Epithelial cell of proximal tubule (primary cell): ENCODE data around the gene PPP4R3B. TPM values are rescaled to one million over a fixed set of nuclear protein-coding genes. Genes with fewer than 3 reads are reported as not detected.
A peak's percentile ranks its signal among the peaks of the same experiment; 100 is the strongest.
"Not testable (repeated sequence)": the region's sequence is repeated elsewhere in the genome, so short reads cannot be mapped to it uniquely, and the experiment has no call there.

Experiments used
- DNase-seq: peaks from one replicate; pipeline ENCODE4 v3.0.0-alpha.2; 2011; ENCODE audit warnings: low read depth
- H3K4me3 ChIP-seq: 2 replicates; pipeline ENCODE4 v1.5.1; 2011; ENCODE audit warnings: low read depth, mild to moderate bottlenecking, low read length
- CTCF ChIP-seq: conservative IDR thresholded peaks from 2 replicates; pipeline ENCODE4 v1.5.1; 2012; ENCODE audit warnings: low read depth, mild to moderate bottlenecking, low read length
- total RNA-seq: library from RNA; depleted of rRNA; stranded (reverse); fragments of >200 nt; gene quantifications from 2 replicates; pipeline ENCODE4 v1.2.3, GENCODE V29; 2015

Gene PPP4R3B
- total RNA-seq, 1 donor from 2014 or later = 43.4 TPM

- no peak for DNase-seq
- no peak overlapping the region for H3K4me3 ChIP-seq
- TF ChIP-seq CTCF = no peak
Observed at GRCh38 chr2:55567298-55567697, 50.1 kb downstream of the PPP4R3B start.

GRCh38 chr2:55565613-55566012, 51.8 kb downstream of the PPP4R3B start:
- TF ChIP-seq CTCF = no peak
- DNase-seq = no peak

GRCh38 chr2:55560855-55561254, 56.6 kb downstream of the PPP4R3B start:
- no peak for TF ChIP-seq CTCF
- H3K4me3 ChIP-seq = no peak overlapping the region
- DNase-seq = no peak

More at GRCh38 chr2:55565613-55566012, 51.8 kb downstream of the PPP4R3B start:
- no peak overlapping the region for H3K4me3 ChIP-seq

GRCh38 chr2:55556809-55557208, 60.6 kb downstream of the PPP4R3B start:
- TF ChIP-seq CTCF = no peak
- H3K4me3 ChIP-seq = no peak overlapping the region
- no peak for DNase-seq

- peak; percentile 16 for DNase-seq
- TF ChIP-seq CTCF = no peak
- no peak overlapping the region for H3K4me3 ChIP-seq
Observed at GRCh38 chr2:55555977-55556376, 61.4 kb downstream of the PPP4R3B start.

- no peak for DNase-seq
- no peak for TF ChIP-seq CTCF
- H3K4me3 ChIP-seq = no peak overlapping the region
Observed at GRCh38 chr2:55553321-55553720, 64.1 kb downstream of the PPP4R3B start.

GRCh38 chr2:55550368-55551102, 66.9 kb downstream of the PPP4R3B start:
- TF ChIP-seq CTCF = no peak
- H3K4me3 ChIP-seq = no peak overlapping the region
- peak; percentile 15 for DNase-seq

GRCh38 chr2:55547679-55548078, 69.7 kb downstream of the PPP4R3B start:
- DNase-seq, H3K4me3 ChIP-seq: not testable (repeated sequence)
